ENCODE measurements around the gene SYNDIG1. TPM values are rescaled to one million over a fixed set of nuclear protein-coding genes. Genes with fewer than 3 reads are reported as not detected.

The SYNDIG1 gene
- total RNA-seq, 1 experiment from 2014 or later: not detected

DNA sequence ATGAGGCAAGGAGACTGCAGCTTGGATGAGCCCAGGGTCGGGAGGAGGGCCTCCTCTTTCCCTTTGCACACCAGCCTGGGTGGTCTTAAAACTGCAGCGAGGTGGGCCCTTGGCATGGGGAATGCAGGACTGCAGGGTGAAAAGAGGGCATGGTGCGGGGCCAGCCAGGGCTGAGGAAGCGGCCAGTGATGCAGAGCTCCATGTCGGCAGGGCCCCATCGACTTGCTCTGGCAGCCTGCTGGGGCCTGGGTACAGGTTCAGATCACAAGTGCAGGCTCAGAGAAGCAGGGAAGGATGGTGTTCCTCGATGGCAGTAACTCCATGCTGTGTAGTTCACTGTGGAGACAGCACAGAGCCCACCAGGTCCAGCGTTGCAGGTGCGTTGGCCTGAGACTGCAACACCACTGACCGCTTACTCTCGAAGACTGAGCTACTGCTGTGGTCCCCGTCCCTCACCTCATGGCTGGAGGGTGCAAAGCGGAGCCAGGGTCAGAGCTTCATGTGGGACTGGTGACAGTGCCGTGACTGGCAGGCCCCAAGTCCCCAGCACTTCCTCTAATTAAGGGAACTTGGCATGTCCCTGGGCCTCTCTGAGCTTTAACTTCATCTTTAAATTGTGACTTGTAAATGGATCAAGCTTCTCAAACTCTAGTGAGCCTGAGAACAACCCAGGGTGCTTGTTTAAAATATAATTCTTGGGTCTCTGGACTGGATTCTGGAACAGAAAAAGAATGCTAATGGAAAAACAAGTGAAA lies 223.2 kb downstream of the SYNDIG1 start:
- no TSS peak for BruUV-seq (replicated peaks)
- no peak for DNase-seq
- TF ChIP-seq, protein P1, sequence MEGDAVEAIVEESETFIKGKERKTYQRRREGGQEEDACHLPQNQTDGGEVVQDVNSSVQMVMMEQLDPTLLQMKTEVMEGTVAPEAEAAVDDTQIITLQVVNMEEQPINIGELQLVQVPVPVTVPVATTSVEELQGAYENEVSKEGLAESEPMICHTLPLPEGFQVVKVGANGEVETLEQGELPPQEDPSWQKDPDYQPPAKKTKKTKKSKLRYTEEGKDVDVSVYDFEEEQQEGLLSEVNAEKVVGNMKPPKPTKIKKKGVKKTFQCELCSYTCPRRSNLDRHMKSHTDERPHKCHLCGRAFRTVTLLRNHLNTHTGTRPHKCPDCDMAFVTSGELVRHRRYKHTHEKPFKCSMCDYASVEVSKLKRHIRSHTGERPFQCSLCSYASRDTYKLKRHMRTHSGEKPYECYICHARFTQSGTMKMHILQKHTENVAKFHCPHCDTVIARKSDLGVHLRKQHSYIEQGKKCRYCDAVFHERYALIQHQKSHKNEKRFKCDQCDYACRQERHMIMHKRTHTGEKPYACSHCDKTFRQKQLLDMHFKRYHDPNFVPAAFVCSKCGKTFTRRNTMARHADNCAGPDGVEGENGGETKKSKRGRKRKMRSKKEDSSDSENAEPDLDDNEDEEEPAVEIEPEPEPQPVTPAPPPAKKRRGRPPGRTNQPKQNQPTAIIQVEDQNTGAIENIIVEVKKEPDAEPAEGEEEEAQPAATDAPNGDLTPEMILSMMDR (IDR thresholded peaks at IDR 0.05; ENCODE audit: unreplicated experiment): no peak
- Mint-ChIP-seq H3K4me3 (ENCODE audit: low read depth, unreplicated experiment) (no peak overlapping the region), H3K36me3 (ENCODE audit: insufficient read depth, unreplicated experiment) (no peaks in the 10 kb centered on the region), H3K4me1 (ENCODE audit: low read depth, unreplicated experiment) (no peaks in the 10 kb centered on the region), H3K9me3 (ENCODE audit: low read depth, unreplicated experiment) (no peaks in the 10 kb centered on the region), H3K27ac (ENCODE audit: unreplicated experiment) (no peak overlapping the region), H3K27me3 (ENCODE audit: unreplicated experiment) (peaks cover 47% of the 10 kb centered on the region)
- CTCF ChIA-PET: no interaction called here
- intact Hi-C loops (cut with micrococcal nuclease; ENCODE audit: unreplicated experiment): no loop called here

DNA sequence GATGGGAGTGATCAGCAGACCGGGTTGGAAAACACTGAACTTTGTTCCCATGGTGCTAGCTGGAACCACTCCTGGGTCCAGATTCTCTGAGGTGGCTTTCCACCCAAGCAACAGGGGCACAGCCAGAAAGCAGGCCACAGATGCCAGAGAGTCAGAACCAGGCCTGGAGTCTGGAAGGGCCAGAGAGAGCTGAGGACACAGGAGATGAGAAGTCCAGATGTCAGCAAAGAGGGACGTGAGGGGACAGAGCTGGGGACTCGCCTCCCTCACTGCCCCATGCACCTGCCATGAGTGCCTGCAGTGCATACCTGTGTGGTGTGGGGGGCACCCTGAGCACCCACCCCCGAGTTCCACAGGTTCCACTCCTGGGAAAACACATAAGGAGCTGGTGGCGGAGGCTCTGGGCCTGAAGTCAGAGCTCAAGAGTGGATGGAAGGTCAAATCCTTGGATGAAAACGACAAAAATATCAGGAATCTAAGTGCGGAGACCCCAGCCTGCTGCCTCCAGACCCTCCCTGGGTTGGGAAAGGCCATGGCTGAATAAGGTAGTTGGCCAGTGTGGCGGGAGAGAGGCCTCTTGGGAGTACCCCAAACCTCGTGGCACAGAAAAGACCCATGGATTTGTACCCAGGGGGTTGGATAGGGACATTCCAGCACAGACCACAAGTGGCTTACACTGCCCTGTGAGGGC lies 224.2 kb downstream of the SYNDIG1 start:
- Mint-ChIP-seq H3K27me3 (ENCODE audit: unreplicated experiment) (peaks cover 47% of the 10 kb centered on the region), H3K27ac (ENCODE audit: unreplicated experiment) (no peak overlapping the region), H3K4me3 (ENCODE audit: low read depth, unreplicated experiment) (no peak overlapping the region), H3K4me1 (ENCODE audit: low read depth, unreplicated experiment) (no peaks in the 10 kb centered on the region), H3K36me3 (ENCODE audit: insufficient read depth, unreplicated experiment) (no peaks in the 10 kb centered on the region), H3K9me3 (ENCODE audit: low read depth, unreplicated experiment) (no peaks in the 10 kb centered on the region)
- TF ChIP-seq, protein P1 (IDR thresholded peaks at IDR 0.05; ENCODE audit: unreplicated experiment): no peak
- CTCF ChIA-PET: no interaction called here
- intact Hi-C loops (cut with micrococcal nuclease; ENCODE audit: unreplicated experiment): no loop called here
- BruUV-seq (replicated peaks): no TSS peak
- no peak for DNase-seq

DNA sequence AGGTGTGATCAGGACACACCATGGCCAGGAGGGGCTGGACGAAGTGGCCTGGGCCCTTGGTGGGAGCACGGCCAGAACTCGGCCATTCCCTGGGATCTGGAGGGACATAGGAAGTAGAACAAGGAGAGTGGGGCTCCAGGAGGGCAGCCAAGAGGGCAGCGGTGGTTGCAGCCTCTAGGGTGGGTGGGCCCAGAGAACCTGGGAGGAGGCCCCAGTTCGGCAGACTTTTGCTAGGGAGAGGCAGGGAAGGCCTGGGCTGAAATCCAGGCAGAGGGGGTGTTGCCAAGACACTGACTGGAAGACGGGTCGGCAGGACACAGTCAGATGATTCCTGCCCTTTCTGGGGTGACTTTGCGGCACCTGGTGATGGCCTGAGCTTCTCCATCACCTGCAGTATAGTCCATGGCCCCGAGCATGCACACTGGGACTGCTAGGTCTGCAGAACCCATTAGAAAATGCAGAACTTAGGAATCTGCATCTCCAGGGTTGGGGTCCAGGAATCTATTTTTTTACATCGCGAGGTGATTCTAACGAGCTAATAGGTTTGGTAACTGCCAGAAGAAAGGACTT lies 224.8 kb downstream of the SYNDIG1 start:
- no TSS peak for BruUV-seq (replicated peaks)
- TF ChIP-seq, protein P1 (IDR thresholded peaks at IDR 0.05; ENCODE audit: unreplicated experiment): no peak
- H3K27me3 Mint-ChIP-seq (ENCODE audit: unreplicated experiment): peaks cover 44% of the 10 kb centered on the region

DNA sequence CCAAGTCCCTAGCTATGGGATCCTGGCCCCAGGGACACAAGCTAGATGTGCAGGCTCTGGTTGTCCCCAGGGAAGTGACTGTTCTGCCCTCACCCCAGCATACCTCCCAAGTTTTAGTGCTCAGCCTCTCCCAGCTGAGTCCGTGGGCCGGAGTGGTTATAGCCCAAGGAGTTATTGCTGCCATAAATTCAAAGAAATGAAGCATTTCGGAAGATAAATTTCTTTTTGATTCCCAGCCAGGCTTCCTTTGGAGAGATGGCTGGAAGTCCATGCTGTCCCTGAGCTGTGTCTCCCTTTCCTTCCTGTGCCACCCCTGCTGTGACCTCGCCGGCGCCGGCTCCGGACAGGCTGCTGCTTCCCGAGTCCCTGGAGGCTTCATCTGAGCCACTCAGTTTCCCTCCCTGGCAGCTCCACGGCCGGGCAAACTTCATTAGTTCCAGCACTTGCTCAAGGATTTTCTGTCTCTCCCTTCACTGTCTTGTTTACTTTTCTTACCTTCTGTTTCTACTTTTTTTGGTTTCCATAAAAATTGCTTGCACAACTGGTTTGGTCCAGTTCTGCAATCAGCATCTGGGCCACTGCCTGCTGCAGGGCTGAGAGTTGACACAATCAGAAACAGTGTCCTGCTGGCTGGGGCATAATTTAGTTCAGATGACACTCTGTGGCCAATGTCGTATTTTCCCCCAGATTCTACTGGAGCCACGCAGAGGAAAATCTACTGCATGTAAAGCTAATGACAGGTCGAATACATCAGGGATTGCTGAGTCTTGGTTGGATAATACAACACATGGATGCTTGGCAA lies 225.5 kb downstream of the SYNDIG1 start:
- DNase-seq: no peak
- H3K27me3 Mint-ChIP-seq (ENCODE audit: unreplicated experiment): peaks cover 38% of the 10 kb centered on the region
- H3K4me1 Mint-ChIP-seq (ENCODE audit: low read depth, unreplicated experiment): no peaks in the 10 kb centered on the region
- no peak overlapping the region for H3K27ac Mint-ChIP-seq (ENCODE audit: unreplicated experiment)
- CTCF ChIA-PET: no interaction called here
- intact Hi-C loops (cut with micrococcal nuclease; ENCODE audit: unreplicated experiment): no loop called here
- no peaks in the 10 kb centered on the region for H3K36me3 Mint-ChIP-seq (ENCODE audit: insufficient read depth, unreplicated experiment)
- TF ChIP-seq, protein P1 (IDR thresholded peaks at IDR 0.05; ENCODE audit: unreplicated experiment): no peak
- BruUV-seq (replicated peaks): no TSS peak
- H3K9me3 Mint-ChIP-seq (ENCODE audit: low read depth, unreplicated experiment): no peaks in the 10 kb centered on the region
- no peak overlapping the region for H3K4me3 Mint-ChIP-seq (ENCODE audit: low read depth, unreplicated experiment)

More for the DNA sequence above, 224.8 kb downstream of the SYNDIG1 start:
- intact Hi-C loops (cut with micrococcal nuclease; ENCODE audit: unreplicated experiment): no loop called here
- no peak overlapping the region for H3K27ac Mint-ChIP-seq (ENCODE audit: unreplicated experiment)
- H3K36me3 Mint-ChIP-seq (ENCODE audit: insufficient read depth, unreplicated experiment): no peaks in the 10 kb centered on the region
- H3K9me3 Mint-ChIP-seq (ENCODE audit: low read depth, unreplicated experiment): no peaks in the 10 kb centered on the region
- CTCF ChIA-PET: no interaction called here
- no peak for DNase-seq
- no peak overlapping the region for H3K4me3 Mint-ChIP-seq (ENCODE audit: low read depth, unreplicated experiment)
- H3K4me1 Mint-ChIP-seq (ENCODE audit: low read depth, unreplicated experiment): no peaks in the 10 kb centered on the region
